ENCODE results near the gene KRTCAP2. TPM values are rescaled to one million over a fixed set of nuclear protein-coding genes. Genes with fewer than 3 reads are reported as not detected.
A peak's percentile ranks its signal among the peaks of the same experiment; 100 is the strongest.

KRTCAP2 gene
- total RNA-seq, 2 donors from 2014 or later = 140 to 172 TPM

DNA sequence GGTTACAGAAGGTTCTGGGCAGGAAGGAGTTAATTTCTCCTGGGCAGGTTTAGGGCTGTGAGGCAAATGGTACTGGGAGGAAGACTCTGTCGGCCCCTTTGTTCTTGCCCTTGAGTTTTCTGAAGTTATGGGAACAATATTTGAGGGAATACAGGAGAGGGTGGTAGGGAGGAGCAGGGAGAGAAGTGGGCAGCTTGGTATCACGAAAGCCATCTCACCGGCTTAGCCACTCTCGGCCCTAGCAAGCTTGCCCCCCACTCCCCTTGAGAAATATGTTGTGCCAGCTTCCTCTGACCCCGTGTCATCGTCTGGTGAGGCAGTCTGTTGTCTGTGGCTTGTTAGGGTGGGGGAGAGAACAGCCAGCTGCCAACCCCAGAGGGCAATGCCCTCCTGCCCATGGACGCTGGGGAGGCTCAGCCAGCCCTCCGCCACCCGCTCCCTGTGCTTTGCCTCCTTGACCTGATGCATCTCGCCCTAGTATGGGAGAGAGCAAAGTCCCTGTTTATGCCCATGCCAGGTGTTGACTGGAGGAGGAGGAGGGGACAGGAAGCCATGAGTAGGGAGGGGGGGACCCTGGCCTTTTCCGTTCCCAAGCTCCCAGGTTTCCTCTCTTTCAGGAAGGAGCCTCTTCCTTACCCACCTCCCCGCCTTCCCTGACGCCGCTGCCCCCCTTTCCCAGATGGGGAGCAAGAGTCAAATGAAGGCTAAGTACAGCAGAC lies 44.2 kb downstream of the KRTCAP2 start:
- peaks cover 4% of the 10 kb centered on the region for H3K27me3 ChIP-seq
- TF ChIP-seq CTCF (IDR thresholded peaks at IDR 0.05) = no peak
- DNase-seq = peak; percentile 89
- peak overlapping the region; percentile 92 for H3K27ac ChIP-seq
- H3K4me3 ChIP-seq = peak overlapping the region; percentile 78
- peak overlapping the region; percentile 90 to 100 for H3K9ac ChIP-seq (ENCODE audit: low read depth in 2 of 2, low read length in 2 of 2)
- no peaks in the 10 kb centered on the region for H3K36me3 ChIP-seq
- peaks cover 22% of the 10 kb centered on the region for H3K4me1 ChIP-seq
- intact Hi-C loops (cut with DNase I) = no loop called here
- H3K9me3 ChIP-seq = no peaks in the 10 kb centered on the region

DNA sequence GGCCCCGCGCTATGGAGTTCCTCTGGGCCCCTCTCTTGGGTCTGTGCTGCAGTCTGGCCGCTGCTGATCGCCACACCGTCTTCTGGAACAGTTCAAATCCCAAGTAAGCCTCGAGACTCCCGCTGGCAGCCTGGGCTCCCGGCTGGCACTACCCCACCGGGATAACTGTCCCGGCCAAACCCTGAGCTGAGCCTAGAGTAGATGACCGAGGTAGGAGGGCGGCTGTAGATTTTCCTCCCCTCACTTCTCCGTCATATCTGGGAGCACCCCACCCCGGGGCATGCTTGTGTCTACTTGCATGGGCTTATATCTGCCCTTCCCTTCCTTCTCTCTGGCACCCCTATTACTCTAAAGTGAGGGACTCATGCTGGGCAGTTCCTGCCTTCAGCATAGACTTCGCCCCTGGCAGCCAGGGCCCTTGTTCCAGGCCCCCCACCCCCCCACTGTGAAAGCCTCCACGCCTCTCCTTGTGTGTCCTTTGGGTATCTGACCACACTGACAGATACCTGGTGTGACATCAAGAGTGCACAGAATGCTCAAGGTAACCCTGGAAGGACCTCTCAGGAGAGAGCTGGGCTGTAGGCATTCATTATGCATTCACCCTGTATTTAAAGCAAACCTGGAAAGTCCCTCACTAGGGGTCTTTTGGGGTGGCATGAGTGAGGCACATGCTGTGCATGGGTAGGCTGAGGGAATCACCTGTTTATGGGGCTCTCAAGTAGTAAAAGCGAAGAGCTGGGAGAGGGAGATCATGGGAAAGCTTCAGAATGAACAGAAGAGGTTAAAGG lies 44.9 kb downstream of the KRTCAP2 start:
- peaks cover 4% of the 10 kb centered on the region for H3K27me3 ChIP-seq
- peaks cover 15% of the 10 kb centered on the region for H3K4me1 ChIP-seq
- intact Hi-C loops (cut with DNase I) = no loop called here
- peak overlapping the region; percentile 92 for H3K27ac ChIP-seq
- TF ChIP-seq CTCF (IDR thresholded peaks at IDR 0.05) = no peak
- H3K9me3 ChIP-seq = no peaks in the 10 kb centered on the region
- H3K9ac ChIP-seq (ENCODE audit: low read depth in 2 of 2, low read length in 2 of 2) = peak overlapping the region; percentile 90 to 100
- H3K4me3 ChIP-seq = peak overlapping the region; percentile 78
- DNase-seq = no peak
- H3K36me3 ChIP-seq = no peaks in the 10 kb centered on the region

DNA sequence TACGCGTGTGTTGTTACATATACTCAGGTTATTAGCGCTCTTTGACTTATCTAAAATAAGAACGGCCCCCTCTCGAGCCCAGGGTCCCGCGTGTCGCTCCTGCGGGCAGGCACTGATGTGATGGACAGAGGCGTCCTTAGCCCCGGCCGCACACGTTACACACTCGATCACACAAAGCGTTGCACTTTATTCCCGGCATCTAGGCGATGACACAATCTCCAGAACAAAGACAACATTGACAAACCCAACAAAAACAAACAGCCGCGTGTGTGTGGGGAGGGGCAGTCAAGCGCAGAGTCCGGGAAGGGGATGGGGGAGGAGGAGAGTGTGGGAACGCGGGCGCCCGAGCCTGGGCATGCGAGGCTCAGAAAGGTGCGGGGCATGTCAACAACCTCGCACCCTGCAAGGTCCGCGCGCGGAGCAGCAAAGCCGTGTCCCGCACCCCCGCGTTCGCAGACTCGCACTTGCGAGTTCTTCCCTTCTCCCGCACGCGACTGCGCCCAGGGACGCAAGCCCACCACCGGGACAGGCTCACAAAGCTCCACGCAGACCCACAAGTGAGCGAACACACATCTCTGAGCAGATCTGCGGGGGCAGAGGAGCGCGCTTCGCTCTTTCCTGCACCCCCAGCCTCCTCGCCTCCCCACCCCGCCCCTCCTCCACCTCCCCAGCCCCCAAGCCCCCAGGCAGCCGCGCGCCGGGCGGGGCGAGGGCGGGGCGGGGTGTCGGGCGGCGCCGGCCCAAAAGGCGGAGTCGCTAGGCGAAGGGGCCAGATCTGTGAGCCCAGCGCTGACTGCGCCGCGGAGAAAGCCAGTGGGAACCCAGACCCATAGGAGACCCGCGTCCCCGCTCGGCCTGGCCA lies 45.8 kb downstream of the KRTCAP2 start, which contains the start of gene EFNA1:
Gene EFNA1 (plus strand): TSS at position 772 of the 862 bp plus-strand sequence. CDS start 102 bp downstream, outside the sequence.
- intact Hi-C loops (cut with DNase I) = no loop called here
- Histone ChIP-seq H3K36me3 (no peaks in the 10 kb centered on the region), H3K27me3 (peaks cover 4% of the 10 kb centered on the region), H3K9me3 (no peaks in the 10 kb centered on the region), H3K4me3 (peak within 1 kb of the TSS; percentile 78), H3K9ac (ENCODE audit: low read depth in 2 of 2, low read length in 2 of 2) (peak within 1 kb of the TSS; percentile 90 to 100), H3K4me1 (peaks cover 14% of the 10 kb centered on the region), H3K27ac (peak within 1 kb of the TSS; percentile 92)
- TF ChIP-seq CTCF (IDR thresholded peaks at IDR 0.05) = no peak
- peak; percentile 91 for DNase-seq

DNA sequence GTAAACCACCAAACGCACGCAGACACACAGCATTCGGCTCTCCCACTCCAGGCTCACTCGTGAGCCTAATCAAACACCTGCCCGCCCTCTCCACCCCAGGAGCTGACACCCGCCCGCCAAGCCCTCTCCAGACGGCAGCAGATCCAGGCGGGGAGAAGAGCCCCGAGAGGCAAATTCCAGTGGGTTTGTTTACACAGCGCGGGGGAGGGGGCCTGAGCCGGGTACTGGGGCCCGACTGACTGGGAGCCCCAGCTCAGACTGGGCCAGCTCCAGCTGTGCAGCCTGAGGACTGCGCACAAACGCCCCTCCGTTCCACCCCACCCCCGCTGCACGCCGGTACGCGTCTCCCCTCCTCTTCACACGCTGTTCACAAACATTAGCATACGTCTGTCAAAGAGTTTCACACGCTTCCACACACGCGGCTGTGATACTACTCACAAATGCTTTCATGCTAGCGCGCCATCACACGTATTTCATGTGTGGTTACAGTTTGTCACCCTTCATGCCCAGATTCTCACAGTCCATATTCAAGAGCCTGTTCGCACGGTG lies 46.5 kb downstream of the KRTCAP2 start:
- intact Hi-C loops (cut with DNase I) = no loop called here
- no peak for TF ChIP-seq CTCF (IDR thresholded peaks at IDR 0.05)
- H3K27ac ChIP-seq = peak overlapping the region; percentile 92
- peaks cover 4% of the 10 kb centered on the region for H3K27me3 ChIP-seq
- peak; percentile 63 for DNase-seq
- peaks cover 14% of the 10 kb centered on the region for H3K4me1 ChIP-seq
- no peaks in the 10 kb centered on the region for H3K9me3 ChIP-seq
- no peaks in the 10 kb centered on the region for H3K36me3 ChIP-seq
- peak overlapping the region; percentile 82 to 100 for H3K9ac ChIP-seq (ENCODE audit: low read depth in 2 of 2, low read length in 2 of 2)
- peak overlapping the region; percentile 78 for H3K4me3 ChIP-seq
